H1 (cell line): ENCODE data around the gene GLDC. TPM values are rescaled to one million over a fixed set of nuclear protein-coding genes. Genes with fewer than 3 reads are reported as not detected.

Experiments used
- CTCF ChIA-PET: fragments of 300-600 bp; sonication (Branson Sonifier 250); formaldehyde crosslinking; loops from one replicate; lab custom pipeline; 2021; ENCODE audit not compliant: partially characterized antibody; lab: Charles Lee
- POLR2A ChIA-PET: fragments of 300-600 bp; sonication (Branson Sonifier 250); formaldehyde crosslinking; loops from one replicate; lab custom pipeline; 2021; ENCODE audit warnings: inconsistent platforms; ENCODE audit not compliant: partially characterized antibody; lab: Charles Lee
- DNase-seq, 2 experiments: peaks; one replicate each; pipeline versions ENCODE4 v3.0.0 to v3.0.0-alpha.2; 2010 to 2022; ENCODE audit warnings: low spot score in 2 of 2, low read depth in 1 of 2, mixed read lengths in 1 of 2
- FAIRE-seq: peaks from 2 replicates; lab custom pipeline; 2011; peaks lifted over from hg19 to GRCh38; lab: Jason Lieb, UNC
- H2AFZ ChIP-seq: 2 replicates; pipeline ENCODE4 v1.8.1; 2012; ENCODE audit warnings: low read length, inconsistent platforms
- H2AK5ac ChIP-seq: 2 replicates; pipeline ENCODE4 v1.6.1; 2013; ENCODE audit warnings: low read depth, low read length
- H2BK120ac ChIP-seq: replicated peaks from 2 replicates; pipeline ENCODE3; 2013; ENCODE audit warnings: low read depth, low read length, inconsistent platforms
- H2BK12ac ChIP-seq: 2 replicates; pipeline ENCODE4 v1.6.1; 2013; ENCODE audit warnings: low read depth, low read length
- H2BK15ac ChIP-seq: 2 replicates; pipeline ENCODE4 v1.6.1; 2013; ENCODE audit warnings: low read length
- H2BK20ac ChIP-seq: 2 replicates; pipeline ENCODE4 v1.6.1; 2013; ENCODE audit warnings: low read length
- H2BK5ac ChIP-seq: 2 replicates; pipeline ENCODE4 v1.6.1; 2013; ENCODE audit warnings: low read depth, low read length
- H3K14ac ChIP-seq: 2 replicates; pipeline ENCODE4 v1.6.1; 2013; ENCODE audit warnings: inconsistent platforms; ENCODE audit not compliant: insufficient read length
- H3K18ac ChIP-seq: 2 replicates; pipeline ENCODE4 v1.6.1; 2013; ENCODE audit warnings: low read length; ENCODE audit errors: extremely low read depth
- H3K23ac ChIP-seq: 2 replicates; pipeline ENCODE4 v1.6.1; 2013; ENCODE audit warnings: inconsistent platforms; ENCODE audit not compliant: insufficient read length
- H3K23me2 ChIP-seq: 2 replicates; pipeline ENCODE4 v1.6.1; 2013; ENCODE audit warnings: low read depth, low read length
- H3K27ac ChIP-seq: 2 replicates; pipeline ENCODE4 v1.6.1; 2011; ENCODE audit warnings: low read depth, low read length, inconsistent platforms
- H3K27me3 ChIP-seq, 4 experiments: replicated peaks in 1 of 4; 1 replicate in 1 of 4; 2 replicates in 3 of 4; pipeline versions ENCODE4 v1.6.1 to v1.8.1; 2011 to 2013; ENCODE audit warnings: low read length in 3 of 4, mild to moderate bottlenecking in 3 of 4, inconsistent platforms in 2 of 4, mixed read lengths in 2 of 4, moderate library complexity in 1 of 4; ENCODE audit not compliant: control insufficient read depth in 3 of 4, insufficient read depth in 3 of 4; ENCODE audit errors: extremely low read depth in 1 of 4
- H3K36me3 ChIP-seq, 4 experiments: 2 replicates each; pipeline versions ENCODE4 v1.6.1 to v1.8.1; 2011 to 2013; ENCODE audit warnings: mild to moderate bottlenecking in 4 of 4, low read length in 3 of 4, moderate library complexity in 2 of 4, control low read depth in 1 of 4, inconsistent platforms in 1 of 4; ENCODE audit not compliant: insufficient read depth in 4 of 4, control insufficient read depth in 2 of 4
- H3K4ac ChIP-seq: replicated peaks from 2 replicates; pipeline ENCODE3; 2013; ENCODE audit warnings: low read length, low read depth, mixed read lengths, inconsistent platforms; ENCODE audit not compliant: insufficient read length
- H3K4me1 ChIP-seq, 4 experiments: replicated peaks in 1 of 4; 1 replicate in 1 of 4; 2 replicates in 3 of 4; pipeline versions ENCODE4 v1.6.1 to v1.8.1; 2011 to 2013; ENCODE audit warnings: low read length in 3 of 4, inconsistent platforms in 2 of 4, mixed read lengths in 1 of 4; ENCODE audit not compliant: insufficient read depth in 4 of 4, control insufficient read depth in 3 of 4
- H3K4me2 ChIP-seq, 2 experiments: 2 replicates each; pipeline versions ENCODE4 v1.6.1 to v1.8.1; 2011 to 2013; ENCODE audit warnings: low read depth in 2 of 2, low read length in 2 of 2, control low read depth in 1 of 2, inconsistent platforms in 1 of 2, mild to moderate bottlenecking in 1 of 2; ENCODE audit not compliant: insufficient read depth in 1 of 2
- H3K4me3 ChIP-seq, 4 experiments: fragments of 200-600, 300-600 bp in 1 of 4; sonication (generic), shearing (Covaris generic), sonication (Bioruptor Twin) in 1 of 4; 2 replicates each; pipeline versions ENCODE4 v1.5.1 to v1.8.1; 2011 to 2016; ENCODE audit warnings: low read length in 4 of 4, low read depth in 3 of 4, control low read depth in 2 of 4, inconsistent platforms in 2 of 4, mild to moderate bottlenecking in 2 of 4, mixed read lengths in 1 of 4, moderate library complexity in 1 of 4; ENCODE audit not compliant: insufficient read depth in 2 of 4; ENCODE audit errors: extremely low read depth in 1 of 4
- H3K56ac ChIP-seq: replicated peaks from 2 replicates; pipeline ENCODE3; 2013; ENCODE audit warnings: low read depth, mild to moderate bottlenecking, mixed read lengths, low read length, inconsistent platforms; ENCODE audit not compliant: insufficient read length
- H3K79me1 ChIP-seq: 2 replicates; pipeline ENCODE4 v1.6.1; 2013; ENCODE audit warnings: low read depth, low read length, control low read depth
- H3K79me2 ChIP-seq, 2 experiments: 2 replicates each; pipeline versions ENCODE4 v1.6.1 to v1.8.1; 2012 to 2013; ENCODE audit warnings: low read length in 2 of 2, mild to moderate bottlenecking in 2 of 2, inconsistent platforms in 1 of 2; ENCODE audit not compliant: insufficient read depth in 2 of 2, control insufficient read depth in 1 of 2
- H3K9ac ChIP-seq, 4 experiments: replicated peaks in 1 of 4; 1 replicate in 1 of 4; 2 replicates in 3 of 4; pipeline versions ENCODE4 v1.6.1 to v1.8.1; 2011 to 2013; ENCODE audit warnings: low read depth in 3 of 4, low read length in 3 of 4, control low read depth in 2 of 4, mild to moderate bottlenecking in 2 of 4, moderate library complexity in 2 of 4, inconsistent platforms in 1 of 4; ENCODE audit errors: extremely low read depth in 1 of 4
- H3K9me3 ChIP-seq, 2 experiments: 2 replicates each; pipeline versions ENCODE4 v1.6.1 to v1.8.1; 2012 to 2013; ENCODE audit warnings: mild to moderate bottlenecking in 2 of 2, moderate library complexity in 2 of 2, control low read depth in 1 of 2, inconsistent platforms in 1 of 2, low read depth in 1 of 2, low read length in 1 of 2, mixed read lengths in 1 of 2; ENCODE audit not compliant: insufficient read depth in 2 of 2
- H4K20me1 ChIP-seq, 2 experiments: replicated peaks in 1 of 2; 2 replicates each; pipeline versions ENCODE3 to v1.8.1; 2011 to 2013; ENCODE audit warnings: inconsistent platforms in 2 of 2, low read length in 2 of 2, mild to moderate bottlenecking in 1 of 2; ENCODE audit not compliant: insufficient read depth in 2 of 2, control insufficient read depth in 1 of 2
- H4K5ac ChIP-seq: 2 replicates; pipeline ENCODE4 v1.6.1; 2013; ENCODE audit warnings: low read length, low read depth, mixed read lengths, inconsistent platforms; ENCODE audit not compliant: insufficient read length
- H4K8ac ChIP-seq: 2 replicates; pipeline ENCODE4 v1.8.0; 2013; ENCODE audit warnings: mild to moderate bottlenecking, moderate library complexity, low read length, inconsistent platforms; ENCODE audit not compliant: insufficient read depth; ENCODE audit errors: extremely low read depth
- H4K91ac ChIP-seq: replicated peaks from 2 replicates; pipeline ENCODE3; 2013; ENCODE audit warnings: low read length, mixed read lengths, inconsistent platforms; ENCODE audit not compliant: insufficient read length
- CTBP2 ChIP-seq: IDR thresholded peaks from 2 replicates; pipeline ENCODE4 v1.7.0; 2011; ENCODE audit warnings: borderline replicate concordance, mild to moderate bottlenecking, moderate library complexity, mixed read lengths, low read length; ENCODE audit not compliant: insufficient read depth, insufficient read length
- FOSL1 ChIP-seq: IDR thresholded peaks from 2 replicates; pipeline ENCODE4 v1.6.1; 2011; ENCODE audit warnings: mild to moderate bottlenecking, low read depth, low read length, moderate library complexity; ENCODE audit not compliant: insufficient read depth
- KDM5A ChIP-seq: fragments of 200-600 bp; IDR thresholded peaks from 2 replicates; pipeline ENCODE4 v1.7.1; 2012; ENCODE audit warnings: mild to moderate bottlenecking, low read length, inconsistent platforms, mixed read lengths
- MAFK ChIP-seq: IDR thresholded peaks from 2 replicates; pipeline ENCODE4 v1.6.1; 2012; ENCODE audit warnings: low read depth, mild to moderate bottlenecking, improper control_type of control experiment, low read length
- POLR2A ChIP-seq, 2 experiments: IDR thresholded peaks; 1 replicate in 1 of 2; 2 replicates in 1 of 2; pipeline ENCODE4 v1.6.1; 2011; ENCODE audit warnings: low read depth in 2 of 2, low read length in 2 of 2, mild to moderate bottlenecking in 2 of 2; ENCODE audit errors: control extremely low read depth in 1 of 2
- RFX5 ChIP-seq: IDR thresholded peaks from 2 replicates; pipeline ENCODE4 v1.6.1; 2011; ENCODE audit warnings: low read depth, low read length, improper control_type of control experiment, borderline replicate concordance
- SUZ12 ChIP-seq: fragments of 200-600 bp; sonication (generic); IDR thresholded peaks from 2 replicates; pipeline ENCODE4 v1.6.1; 2012; ENCODE audit warnings: mild to moderate bottlenecking, inconsistent platforms, low read length, moderate library complexity, mixed read lengths
- TBP ChIP-seq: IDR thresholded peaks from 2 replicates; pipeline ENCODE4 v1.6.1; 2011; ENCODE audit warnings: low read depth, low read length, improper control_type of control experiment
- WGBS, 2 experiments: shearing (Covaris generic) in 1 of 2; methylation state at CpG; one replicate each; pipeline versions ENCODE4 v1.1.6 to v1.1.7; 2013 to 2015; ENCODE audit warnings: low lambda C conversion rate in 2 of 2, mixed read lengths in 2 of 2, inconsistent platforms in 1 of 2, low coverage in 1 of 2, missing lambda C conversion rate in 1 of 2; ENCODE audit not compliant: insufficient replicate concordance in 2 of 2, insufficient coverage in 1 of 2, insufficient read length in 1 of 2; ENCODE audit errors: extremely low coverage in 1 of 2, missing lambda C conversion rate in 1 of 2; 5-methylcytosine and 5-hydroxymethylcytosine counted together
- polyA plus RNA-seq, 7 experiments: library from polyadenylated mRNA; depleted of rRNA in 3 of 7; stranded (reverse) in 5 of 7; unstranded in 2 of 7; fragments of >200 nt in 5 of 7; fragments of 200-250 nt in 2 of 7; gene quantifications; 1 replicate in 5 of 7; 2 replicates in 1 of 7; 4 replicates in 1 of 7; pipeline versions ENCODE4 v1.2.1 to v1.2.3, GENCODE V29; 2011 to 2013; ENCODE audit warnings: missing spikeins in 2 of 7, mixed read lengths in 2 of 7
- total RNA-seq: library from RNA; stranded (reverse); fragmentation: NEBNext Ultra II Directional; extraction: Animal tissue kit (Norgen Biotek cat#: 25700); gene quantifications from 2 replicates; pipeline ENCODE4 v1.2.1, GENCODE V29; 2021
- TF ChIP-seq, protein P1 (sequence below): IDR thresholded peaks from 2 replicates; pipeline ENCODE4 v1.6.1; 2012; ENCODE audit warnings: inconsistent platforms

The GLDC gene
- total and polyA plus RNA-seq, 2 of the 8 experiments (the other 6 are each of a cell fraction or from before 2014, with no cell fraction given), result 48.8 to 101 TPM

DNA sequence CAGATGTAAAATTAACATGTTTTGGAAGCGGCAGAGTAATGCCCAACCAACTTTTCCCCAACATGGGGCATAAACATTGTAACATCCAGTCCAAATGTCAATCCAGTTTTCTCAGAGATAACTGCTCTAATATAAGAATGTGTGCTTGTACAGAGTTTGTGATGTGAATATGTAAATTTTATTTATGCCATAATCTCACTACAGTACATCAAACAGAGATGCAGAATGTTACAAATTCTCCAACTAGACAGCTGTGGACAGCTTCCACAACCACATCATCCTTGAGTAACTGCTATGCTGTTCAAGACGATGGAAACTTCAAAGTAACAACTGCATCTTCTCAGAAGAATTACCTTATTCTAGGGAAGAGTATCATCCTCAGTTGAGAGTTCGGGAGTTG, 109.9 kb downstream of the GLDC start:
- H2AFZ ChIP-seq, result no peak overlapping the region
- H3K79me1 ChIP-seq, result no peaks in the 10 kb centered on the region
- FAIRE-seq, result no peak
- H3K9me3 ChIP-seq, result no peaks in the 10 kb centered on the region
- H3K4me3 ChIP-seq, result no peak overlapping the region
- ChIA-PET POLR2A (no interaction called here), CTCF (interaction anchor here (1.1 to 1.6 kb wide), 2 partner anchors 10 to 13 kb away, joined by 3 read pairs; no protein-coding TSS in a partner anchor)
- H3K56ac ChIP-seq, result no peak overlapping the region
- no peak overlapping the region for H3K14ac ChIP-seq
- no peak overlapping the region for H4K5ac ChIP-seq
- TF ChIP-seq FOSL1, result no peak
- TF ChIP-seq, protein P1, sequence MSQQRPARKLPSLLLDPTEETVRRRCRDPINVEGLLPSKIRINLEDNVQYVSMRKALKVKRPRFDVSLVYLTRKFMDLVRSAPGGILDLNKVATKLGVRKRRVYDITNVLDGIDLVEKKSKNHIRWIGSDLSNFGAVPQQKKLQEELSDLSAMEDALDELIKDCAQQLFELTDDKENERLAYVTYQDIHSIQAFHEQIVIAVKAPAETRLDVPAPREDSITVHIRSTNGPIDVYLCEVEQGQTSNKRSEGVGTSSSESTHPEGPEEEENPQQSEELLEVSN, result no peak
- TF ChIP-seq TBP, result no peak
- TF ChIP-seq MAFK, result no peak
- no peak for TF ChIP-seq SUZ12
- no peak for TF ChIP-seq KDM5A
- TF ChIP-seq RFX5, result no peak
- TF ChIP-seq CTBP2, result no peak
- no peak for TF ChIP-seq POLR2A (IDR thresholded peaks at IDR 0.05; ENCODE audit: control extremely low read depth in 1 of 2, low read depth in 2 of 2, low read length in 2 of 2)
- H3K4ac ChIP-seq, result no peak overlapping the region
- H2BK5ac ChIP-seq, result no peak overlapping the region
- H2BK12ac ChIP-seq, result no peak overlapping the region
- H4K8ac ChIP-seq, result no peak overlapping the region
- H2AK5ac ChIP-seq, result no peak overlapping the region
- H3K18ac ChIP-seq, result no peak overlapping the region
- no peaks in the 10 kb centered on the region for H3K79me2 ChIP-seq
- H4K20me1 ChIP-seq, result no peaks in the 10 kb centered on the region
- H3K27me3 ChIP-seq, result no peaks in the 10 kb centered on the region
- H3K23me2 ChIP-seq, result no peaks in the 10 kb centered on the region
- no peak overlapping the region for H4K91ac ChIP-seq
- H2BK20ac ChIP-seq, result no peak overlapping the region
- H3K9ac ChIP-seq, result no peak overlapping the region
- no peak overlapping the region for H3K27ac ChIP-seq
- peaks cover 0 to 18% (median 11%) of the 10 kb centered on the region in 4 experiments; a peak in 6 of 8 replicates for H3K36me3 ChIP-seq
- H2BK120ac ChIP-seq, result no peak overlapping the region
- no peak for DNase-seq
- WGBS, 2 experiments, result 98% methylated on average over 3 of the region's 3 CpGs; no CpG with 5 or more reads in 1 of the 2 experiments
- H2BK15ac ChIP-seq, result no peak overlapping the region
- H3K23ac ChIP-seq, result no peak overlapping the region
- no peak overlapping the region for H3K4me2 ChIP-seq
- H3K4me1 ChIP-seq, result no peaks in the 10 kb centered on the region
